HUES64 (cell line): ENCODE measurements around the gene DUSP16.
"Not testable (repeated sequence)": the region's sequence is repeated elsewhere in the genome, so short reads cannot be mapped to it uniquely, and the experiment has no call there.

Experiments
- H3K27ac ChIP-seq: 2 replicates; pipeline ENCODE4 v1.7.0; 2013; ENCODE audit warnings: low read depth, low read length, inconsistent platforms
- H3K27me3 ChIP-seq: 2 replicates; pipeline ENCODE4 v1.6.1; 2013; ENCODE audit warnings: mild to moderate bottlenecking, low read length; ENCODE audit not compliant: insufficient read depth
- H3K36me3 ChIP-seq: 2 replicates; pipeline ENCODE4 v1.6.1; 2013; ENCODE audit warnings: mild to moderate bottlenecking, low read length; ENCODE audit not compliant: insufficient read depth
- H3K4me1 ChIP-seq: 2 replicates; pipeline ENCODE4 v1.6.1; 2013; ENCODE audit warnings: mild to moderate bottlenecking, low read length, moderate library complexity; ENCODE audit not compliant: insufficient read depth
- H3K4me3 ChIP-seq: 2 replicates; pipeline ENCODE4 v1.5.1; 2013; ENCODE audit warnings: mild to moderate bottlenecking, low read length, moderate library complexity
- H3K9ac ChIP-seq: 2 replicates; pipeline ENCODE4 v1.6.1; 2013; ENCODE audit warnings: mild to moderate bottlenecking, low read depth, low read length
- H3K9me3 ChIP-seq: 2 replicates; pipeline ENCODE4 v1.6.1; 2013; ENCODE audit warnings: low read depth, low read length; ENCODE audit not compliant: insufficient read depth
- WGBS: fragments of 150-250, 120-280 bp; methylation state at CpG from one replicate; pipeline ENCODE4 v1.1.7; 2013; ENCODE audit warnings: missing lambda C conversion rate; 5-methylcytosine and 5-hydroxymethylcytosine counted together

Gene DUSP16

GRCh38 chr12:12474931-12475795 lies 87.5 kb downstream of the DUSP16 start:
- Histone ChIP-seq H3K36me3 (peaks cover 44% of the 10 kb centered on the region), H3K4me1 (no peaks in the 10 kb centered on the region), H3K27me3 (no peaks in the 10 kb centered on the region), H3K4me3 (no peak overlapping the region), H3K27ac (no peak overlapping the region), H3K9me3 (0 out of 2 replicates have a peak, but pooled peaks cover 3% of the 10 kb centered on the region), H3K9ac (no peak overlapping the region)
- WGBS = 93% methylated on average over 15 of the region's 15 CpGs

GRCh38 chr12:12474471-12474928 lies 88.2 kb downstream of the DUSP16 start:
- no peaks in the 10 kb centered on the region for H3K27me3 ChIP-seq
- H3K27ac ChIP-seq = no peak overlapping the region
- H3K4me1 ChIP-seq = no peaks in the 10 kb centered on the region
- WGBS = 87% methylated on average over 8 of the region's 8 CpGs
- H3K4me3 ChIP-seq = no peak overlapping the region
- H3K9me3 ChIP-seq = 0 out of 2 replicates have a peak, but pooled peaks cover 3% of the 10 kb centered on the region
- H3K9ac ChIP-seq = no peak overlapping the region
- H3K36me3 ChIP-seq = peaks cover 38% of the 10 kb centered on the region

DNA sequence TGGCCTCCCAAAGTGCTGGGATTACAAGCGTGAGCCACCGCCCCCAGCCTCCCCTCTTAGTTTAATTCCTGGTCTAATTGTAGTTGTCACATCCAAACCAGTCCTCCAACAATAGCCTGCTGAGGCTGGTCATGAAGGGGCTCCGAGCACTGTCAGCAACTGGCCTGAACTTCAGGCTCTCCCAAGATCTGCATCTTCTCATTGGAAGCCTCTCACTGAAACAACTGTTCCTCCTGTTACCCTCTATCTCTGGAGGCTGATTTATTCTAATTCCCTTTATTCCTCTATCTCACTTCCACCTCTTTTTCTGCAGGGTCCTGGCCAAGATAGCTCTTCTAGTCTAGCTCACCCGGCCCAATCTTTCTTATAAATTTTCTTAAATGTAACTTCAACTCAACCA lies 89.4 kb downstream of the DUSP16 start:
- no peak overlapping the region for H3K27ac ChIP-seq
- H3K27me3 ChIP-seq = no peaks in the 10 kb centered on the region
- 0 out of 2 replicates have a peak, but pooled peaks cover 3% of the 10 kb centered on the region for H3K9me3 ChIP-seq
- no peak overlapping the region for H3K4me3 ChIP-seq
- H3K4me1 ChIP-seq = no peaks in the 10 kb centered on the region
- WGBS = 92% methylated on average over 4 of the region's 4 CpGs
- no peak overlapping the region for H3K9ac ChIP-seq
- H3K36me3 ChIP-seq = peaks cover 27% of the 10 kb centered on the region

GRCh38 chr12:12471982-12472961 lies 90.4 kb downstream of the DUSP16 start:
- not testable (repeated sequence) for H3K4me1 ChIP-seq, H3K4me3 ChIP-seq, H3K27me3 ChIP-seq, H3K9ac ChIP-seq, H3K27ac ChIP-seq, H3K9me3 ChIP-seq
- WGBS = 89% methylated on average over 29 of the region's 37 CpGs
- peaks cover 22% of the 10 kb centered on the region for H3K36me3 ChIP-seq

GRCh38 chr12:12470751-12471306 lies 91.8 kb downstream of the DUSP16 start:
- H3K4me1 ChIP-seq = no peaks in the 10 kb centered on the region; the same call in 1 of the 2 replicates
- no peaks in the 10 kb centered on the region for H3K27me3 ChIP-seq
- no peak overlapping the region for H3K4me3 ChIP-seq
- 0 out of 2 replicates have a peak, but pooled peaks cover 3% of the 10 kb centered on the region for H3K9me3 ChIP-seq
- no peak overlapping the region for H3K27ac ChIP-seq
- no peak overlapping the region for H3K9ac ChIP-seq
- WGBS = 86% methylated on average over 7 of the region's 7 CpGs
- peaks cover 7% of the 10 kb centered on the region; the same call in 1 of the 2 replicates for H3K36me3 ChIP-seq

GRCh38 chr12:12469386-12469785 lies 93.3 kb downstream of the DUSP16 start:
- no peaks in the 10 kb centered on the region for H3K27me3 ChIP-seq
- no peaks in the 10 kb centered on the region for H3K36me3 ChIP-seq
- 0 out of 2 replicates have a peak, but pooled peaks cover 3% of the 10 kb centered on the region for H3K9me3 ChIP-seq
- no peak overlapping the region for H3K27ac ChIP-seq
- H3K4me1 ChIP-seq = no peaks in the 10 kb centered on the region; the same call in 1 of the 2 replicates
- no peak overlapping the region for H3K4me3 ChIP-seq
- WGBS = 95% methylated on average over 7 of the region's 7 CpGs
- H3K9ac ChIP-seq = no peak overlapping the region

DNA sequence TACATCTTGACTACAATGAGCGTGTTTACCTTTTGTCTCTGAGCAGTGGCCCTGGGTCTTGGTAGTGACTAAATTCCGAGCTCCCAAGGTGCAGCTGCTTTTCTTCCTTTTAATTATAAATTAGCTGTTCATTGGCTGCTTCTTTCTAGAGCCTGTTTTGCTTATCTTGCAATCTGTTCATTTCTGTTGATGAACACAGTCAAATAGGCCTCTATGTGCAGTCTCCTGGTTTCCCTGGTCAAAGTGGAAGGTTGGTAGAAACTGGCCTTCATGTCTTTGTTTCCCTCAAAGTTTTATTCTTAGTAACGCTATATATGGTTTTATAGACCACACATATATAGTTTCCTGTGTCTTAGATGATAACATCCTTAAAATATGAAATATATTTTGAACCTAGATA lies 94.1 kb downstream of the DUSP16 start:
- H3K27me3 ChIP-seq = no peaks in the 10 kb centered on the region
- no peak overlapping the region for H3K27ac ChIP-seq
- H3K36me3 ChIP-seq = no peaks in the 10 kb centered on the region
- WGBS = 94% methylated on average over 2 of the region's 3 CpGs
- no peaks in the 10 kb centered on the region; the same call in 1 of the 2 replicates for H3K4me1 ChIP-seq
- H3K9ac ChIP-seq = no peak overlapping the region
- H3K4me3 ChIP-seq = no peak overlapping the region
- 0 out of 2 replicates have a peak, but pooled peaks cover 3% of the 10 kb centered on the region for H3K9me3 ChIP-seq

- H3K9ac ChIP-seq = no peak overlapping the region
- no peak overlapping the region for H3K4me3 ChIP-seq
- H3K36me3 ChIP-seq = no peaks in the 10 kb centered on the region
- H3K27ac ChIP-seq = no peak overlapping the region
- H3K4me1 ChIP-seq = no peaks in the 10 kb centered on the region; the same call in 1 of the 2 replicates
- WGBS = 93% methylated on average over 14 of the region's 14 CpGs
- no peaks in the 10 kb centered on the region for H3K27me3 ChIP-seq
- 0 out of 2 replicates have a peak, but pooled peaks cover 3% of the 10 kb centered on the region for H3K9me3 ChIP-seq
These were observed 94.9 kb downstream of the DUSP16 start for GRCh38 chr12:12467688-12468261.

DNA sequence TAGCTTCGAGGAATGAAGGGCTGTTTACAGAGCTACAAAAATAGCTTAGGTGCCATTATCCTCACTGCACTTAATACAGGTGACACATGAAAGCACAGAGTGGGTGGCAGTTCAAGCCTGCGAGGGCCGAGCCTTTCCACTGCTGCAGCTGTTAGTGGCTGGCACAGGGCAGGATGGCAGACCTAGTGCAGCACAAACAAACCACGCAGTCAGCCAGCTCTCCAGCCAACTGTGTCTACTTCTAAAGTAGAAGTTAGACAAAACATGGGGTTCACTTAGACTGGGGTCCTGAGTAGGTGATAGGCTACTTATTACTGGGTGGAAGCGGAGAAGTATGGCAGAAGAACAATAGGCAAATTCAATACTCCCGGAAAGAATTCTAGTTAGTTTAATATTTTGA lies 95.4 kb downstream of the DUSP16 start:
- H3K9me3 ChIP-seq = 0 out of 2 replicates have a peak, but pooled peaks cover 3% of the 10 kb centered on the region
- no peaks in the 10 kb centered on the region; the same call in 1 of the 2 replicates for H3K4me1 ChIP-seq
- WGBS = 96% methylated on average over 6 of the region's 6 CpGs
- H3K27me3 ChIP-seq = no peaks in the 10 kb centered on the region
- no peak overlapping the region for H3K4me3 ChIP-seq
- H3K27ac ChIP-seq = no peak overlapping the region
- no peaks in the 10 kb centered on the region for H3K36me3 ChIP-seq
- H3K9ac ChIP-seq = no peak overlapping the region

DNA sequence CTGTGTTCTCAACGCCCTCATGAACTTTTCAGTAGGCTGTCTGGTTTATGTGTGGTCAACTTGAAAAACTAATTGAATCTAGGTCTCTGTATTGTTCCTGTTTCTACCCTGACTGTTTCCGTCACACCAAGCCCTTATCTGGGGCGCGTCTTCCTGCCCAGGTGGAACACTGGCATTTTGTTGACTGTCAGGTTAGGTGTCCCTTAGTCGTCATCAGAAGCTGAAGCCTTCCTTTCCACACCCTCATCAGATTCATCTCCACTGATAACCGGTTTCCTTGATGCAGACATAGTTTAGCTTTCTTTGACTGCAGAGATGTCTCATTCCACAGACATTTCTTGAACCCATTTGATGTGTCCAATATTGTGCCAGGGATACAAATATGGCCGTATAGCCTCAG lies 96.5 kb downstream of the DUSP16 start:
- Histone ChIP-seq H3K9ac (no peak overlapping the region), H3K4me3 (no peak overlapping the region), H3K27ac (no peak overlapping the region), H3K36me3 (no peaks in the 10 kb centered on the region), H3K9me3 (0 out of 2 replicates have a peak, but pooled peaks cover 3% of the 10 kb centered on the region), H3K4me1 (no peaks in the 10 kb centered on the region; the same call in 1 of the 2 replicates), H3K27me3 (no peaks in the 10 kb centered on the region)
- WGBS = 92% methylated on average over 7 of the region's 7 CpGs
